SK-N-MC (cell line): ENCODE data around the gene CTDSP2.
A peak's percentile ranks its signal among the peaks of the same experiment; 100 is the strongest.
"Not testable (repeated sequence)": the region's sequence is repeated elsewhere in the genome, so short reads cannot be mapped to it uniquely, and the experiment has no call there.

Source experiments
- DNase-seq: peaks from one replicate; pipeline ENCODE4 v3.0.0-alpha.2; 2011; ENCODE audit warnings: low read depth, low spot score
- H3K27ac ChIP-seq: fragments of 200-600 bp; sonication (generic); 2 replicates; pipeline ENCODE4 v1.5.1; 2016; ENCODE audit warnings: mixed run types
- H3K36me3 ChIP-seq: fragments of 200-600 bp; sonication (generic); 2 replicates; pipeline ENCODE4 v1.6.1; 2017; ENCODE audit warnings: antibody characterized with exemption, low read length, mixed read lengths; ENCODE audit not compliant: insufficient read depth
- H3K4me3 ChIP-seq: fragments of 200-600 bp; sonication (generic); 2 replicates; pipeline ENCODE4 v1.5.1; 2016
- H3K9ac ChIP-seq: fragments of 200-600 bp; sonication (generic); 2 replicates; pipeline ENCODE4 v1.8.0; 2017; ENCODE audit warnings: mixed run types, mixed read lengths; ENCODE audit not compliant: insufficient read length
- H3K9me3 ChIP-seq: fragments of 200-600 bp; sonication (generic); 2 replicates; pipeline ENCODE4 v1.6.1; 2017; ENCODE audit warnings: low read depth, mild to moderate bottlenecking, antibody characterized with exemption, low read length, moderate library complexity, mixed read lengths
- EZH2 ChIP-seq: fragments of 200-600 bp; sonication (generic); IDR thresholded peaks from one replicate; pipeline ENCODE4 v1.6.1; 2017; ENCODE audit warnings: antibody characterized with exemption
- FOXP2 ChIP-seq: optimal IDR thresholded peaks from 2 replicates; pipeline ENCODE3; 2011; ENCODE audit warnings: mild to moderate bottlenecking, moderate library complexity; ENCODE audit not compliant: insufficient read depth; ENCODE audit errors: extremely low read length, control extremely low read depth
- POLR2AphosphoS5 ChIP-seq: IDR thresholded peaks from 2 replicates; pipeline ENCODE4 v1.6.1; 2012; ENCODE audit warnings: mild to moderate bottlenecking, low read depth, low read length, borderline replicate concordance

The CTDSP2 gene

DNA sequence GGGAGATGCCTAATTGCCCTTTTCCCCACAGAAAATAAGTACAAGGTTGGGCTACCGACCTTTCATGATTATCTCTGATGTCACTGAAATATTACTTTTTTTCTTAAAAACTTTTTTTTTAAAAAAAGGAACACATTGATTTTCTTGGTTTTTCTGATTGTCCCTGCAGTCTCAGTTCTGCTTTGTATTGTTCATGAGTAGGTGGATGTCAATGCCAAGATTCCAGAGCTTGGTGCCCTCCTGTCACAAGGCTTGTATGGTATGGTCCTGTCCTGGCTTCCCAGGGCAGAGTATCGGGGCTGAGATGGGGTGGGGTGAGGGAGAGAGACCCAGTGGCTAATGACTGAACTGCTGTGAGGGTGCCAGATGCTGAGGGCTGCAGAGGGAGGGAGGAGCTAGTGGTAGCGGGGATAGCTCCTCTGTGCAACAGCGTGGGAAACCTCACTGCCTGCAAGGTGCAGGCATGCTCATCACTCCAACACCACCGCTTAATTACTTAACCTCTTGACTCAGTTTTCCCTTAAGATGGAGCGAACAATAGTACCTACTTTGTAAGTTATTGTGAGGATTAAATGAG lies 4.4 kb upstream of the CTDSP2 start:
- H3K4me3 ChIP-seq, result no peak overlapping the region

DNA sequence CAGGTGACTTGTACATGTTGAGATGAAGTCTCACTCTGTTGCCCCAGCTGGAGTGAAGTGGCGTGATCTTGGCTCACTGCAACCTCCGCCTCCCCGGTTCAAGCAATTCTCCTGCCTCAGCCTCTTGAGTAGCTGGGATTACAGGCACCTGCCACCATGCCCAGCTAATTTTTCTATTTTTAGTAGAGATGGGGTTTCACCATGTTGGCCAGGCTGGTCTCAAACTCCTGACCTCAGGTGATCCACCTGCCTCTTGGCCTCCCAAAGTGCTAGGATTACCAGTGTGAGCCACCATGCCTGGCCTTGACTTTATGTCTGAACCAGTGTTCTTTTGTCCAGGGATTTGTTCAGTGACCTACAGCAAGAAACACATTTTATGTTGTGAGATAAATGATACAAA lies 2.9 kb upstream of the CTDSP2 start:
- not testable (repeated sequence) for H3K9ac ChIP-seq, H3K36me3 ChIP-seq, H3K4me3 ChIP-seq, H3K9me3 ChIP-seq, H3K27ac ChIP-seq, DNase-seq

More for the DNA sequence above, 4.4 kb upstream of the CTDSP2 start:
- DNase-seq, result no peak
- Histone ChIP-seq H3K9me3 (no peaks in the 10 kb centered on the region), H3K36me3 (no peaks in the 10 kb centered on the region), H3K27ac (no peak overlapping the region), H3K9ac (no peak overlapping the region)
- TF ChIP-seq FOXP2 (no peak), POLR2AphosphoS5 (no peak), EZH2 (no peak)

DNA sequence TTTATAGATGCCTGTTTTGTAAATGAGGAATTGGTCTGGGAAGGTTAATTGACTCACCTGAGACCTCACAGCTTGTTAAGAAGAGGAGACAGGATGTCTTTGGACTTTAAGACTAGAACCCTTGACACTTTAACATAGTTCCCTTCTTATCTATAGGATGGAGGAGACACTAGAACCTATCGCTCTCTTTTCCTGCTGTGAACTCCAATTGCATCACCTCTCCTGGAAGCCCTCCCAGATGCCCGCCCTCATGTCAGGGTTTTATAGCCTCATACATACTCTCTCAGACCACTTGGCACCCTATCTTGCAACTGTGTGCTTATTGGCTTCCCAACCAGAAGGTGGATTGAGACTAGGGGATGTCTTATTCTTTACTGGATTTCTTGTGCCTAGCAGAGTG lies 2.5 kb upstream of the CTDSP2 start:
- DNase-seq, result no peak
- Histone ChIP-seq H3K9me3 (no peaks in the 10 kb centered on the region), H3K36me3 (no peaks in the 10 kb centered on the region), H3K4me3 (no peak overlapping the region), H3K9ac (no peak overlapping the region), H3K27ac (no peak overlapping the region)
- no peak for TF ChIP-seq EZH2
- no peak for TF ChIP-seq POLR2AphosphoS5
- no peak for TF ChIP-seq FOXP2

DNA sequence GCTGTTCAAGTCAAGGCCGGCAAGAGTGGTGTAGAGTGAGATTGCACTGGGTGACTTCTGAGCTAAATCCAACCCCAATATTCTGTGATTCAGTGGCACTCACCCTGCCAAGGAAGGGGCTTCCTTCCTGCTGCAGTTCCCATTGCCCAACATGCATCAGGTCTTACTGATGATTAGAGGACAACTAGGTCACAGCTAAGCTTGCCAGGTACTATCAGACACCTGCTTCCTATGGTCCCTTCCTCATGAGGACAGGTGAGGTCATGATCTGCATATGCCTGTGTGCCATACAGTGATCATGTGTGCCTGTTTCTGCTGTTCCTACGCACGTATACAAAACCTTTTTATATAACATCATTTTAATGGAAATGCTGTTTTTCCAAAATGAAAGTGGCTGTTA lies 1.7 kb upstream of the CTDSP2 start:
- TF ChIP-seq FOXP2, result no peak
- TF ChIP-seq POLR2AphosphoS5, result no peak
- TF ChIP-seq EZH2, result no peak
- Histone ChIP-seq H3K36me3 (no peaks in the 10 kb centered on the region), H3K9me3 (no peaks in the 10 kb centered on the region), H3K27ac (no peak overlapping the region), H3K4me3 (no peak overlapping the region), H3K9ac (no peak overlapping the region)
- no peak for DNase-seq

DNA sequence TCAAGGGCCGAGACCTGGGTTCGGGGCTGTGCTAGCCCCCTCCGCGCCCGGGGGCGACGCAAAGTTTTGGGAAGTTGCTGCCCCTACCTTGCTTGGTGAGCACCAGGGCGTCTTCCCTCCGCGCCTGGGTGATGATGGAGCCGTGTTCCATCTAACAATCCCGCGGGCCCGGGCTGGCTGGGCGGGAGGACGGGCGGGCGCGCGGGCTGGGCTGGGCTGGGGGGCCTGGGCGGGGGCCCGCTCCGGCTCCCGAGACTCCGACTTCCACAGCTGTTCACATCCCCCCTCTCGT lies 298 bp downstream of the CTDSP2 start:
- Histone ChIP-seq H3K9me3 (no peaks in the 10 kb centered on the region), H3K4me3 (peak overlapping the region; percentile 97), H3K27ac (peak overlapping the region; percentile 92), H3K9ac (peak overlapping the region; percentile 90), H3K36me3 (no peaks in the 10 kb centered on the region)
- TF ChIP-seq EZH2 (no peak), POLR2AphosphoS5 (no peak), FOXP2 (no peak)
- no peak for DNase-seq

DNA sequence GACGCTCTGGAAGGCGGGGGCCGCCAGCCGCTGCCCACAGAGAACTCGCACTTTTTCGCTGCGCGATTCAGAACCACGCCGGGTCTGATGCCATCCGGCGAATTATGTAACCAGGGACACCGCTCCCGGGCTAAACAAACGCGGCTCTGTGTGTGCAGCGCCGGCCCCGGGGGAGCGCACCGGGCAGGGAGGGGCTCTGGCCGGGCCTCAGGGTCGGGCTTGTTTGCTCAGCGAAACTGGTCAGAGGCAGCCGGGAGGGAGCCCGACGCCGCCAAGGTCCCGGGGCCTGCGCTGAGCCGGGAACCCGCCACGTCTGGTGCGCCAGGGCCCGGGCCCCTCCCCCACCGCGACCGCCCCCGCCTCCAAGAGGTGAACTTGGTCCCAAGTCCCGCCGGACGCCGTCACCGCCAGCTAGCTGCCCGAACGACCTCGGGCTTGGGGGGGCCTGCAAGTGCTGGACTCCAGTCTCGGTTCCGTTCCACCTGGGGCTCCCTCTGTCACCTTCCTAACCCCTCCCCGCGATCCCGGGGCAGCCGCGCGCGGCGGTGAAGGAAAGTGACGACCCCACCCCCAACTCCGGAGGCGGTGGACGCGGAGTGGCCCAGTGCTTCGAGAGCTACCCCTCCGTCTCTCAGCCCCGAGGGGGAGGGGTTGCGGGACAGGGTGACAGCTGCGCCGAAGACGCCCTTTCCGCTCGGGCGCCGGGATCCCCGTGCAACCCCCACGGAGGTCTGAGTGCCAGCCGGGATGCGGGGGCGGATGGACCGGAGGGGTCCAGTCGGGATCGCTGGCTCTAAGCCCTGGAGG lies 848 bp downstream of the CTDSP2 start:
- TF ChIP-seq FOXP2 (no peak), POLR2AphosphoS5 (no peak), EZH2 (no peak)
- H3K4me3 ChIP-seq, result peak overlapping the region; percentile 97
- H3K9ac ChIP-seq, result peak overlapping the region; percentile 90
- H3K9me3 ChIP-seq, result no peaks in the 10 kb centered on the region
- peak overlapping the region; percentile 92 for H3K27ac ChIP-seq
- no peak for DNase-seq
- H3K36me3 ChIP-seq, result no peaks in the 10 kb centered on the region

DNA sequence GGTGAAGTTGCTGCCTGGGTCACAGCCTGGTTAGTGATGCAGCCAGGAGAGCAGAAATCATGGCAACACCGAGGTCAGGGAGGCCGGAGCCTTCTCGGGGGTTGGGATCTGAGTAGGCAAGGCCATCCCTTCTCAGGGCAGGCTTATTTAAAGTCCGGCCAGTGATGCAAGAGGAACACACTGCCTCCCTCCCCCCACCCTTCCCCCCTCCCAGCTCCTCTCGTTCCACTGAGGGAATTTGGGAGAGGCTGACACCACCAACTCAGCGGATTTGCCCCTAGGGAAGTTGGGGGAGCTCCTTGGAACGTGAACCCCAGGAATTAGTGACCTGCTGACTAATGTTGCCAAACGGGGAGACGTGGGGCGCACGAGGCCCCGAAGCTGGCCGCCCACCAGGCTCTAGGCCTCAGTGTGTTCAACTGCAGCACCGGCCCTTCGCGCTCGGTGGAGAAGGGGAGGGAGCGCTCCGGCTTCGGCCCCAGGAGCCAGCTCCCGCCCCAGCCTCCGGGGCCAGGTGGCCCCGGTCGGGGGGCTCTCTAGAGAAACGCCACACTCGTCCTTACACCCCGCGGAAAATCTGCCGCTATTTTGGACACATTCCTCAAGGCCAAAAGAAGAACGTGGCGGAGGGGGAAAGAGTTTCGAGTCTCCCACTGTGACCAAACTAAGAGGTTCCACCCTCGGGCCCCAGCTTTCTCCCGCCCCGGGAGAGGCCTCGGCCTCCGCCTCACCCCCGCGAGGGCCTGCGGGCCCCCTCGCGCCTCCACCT lies 1.6 kb downstream of the CTDSP2 start:
- no peaks in the 10 kb centered on the region for H3K36me3 ChIP-seq
- peak overlapping the region; percentile 90 for H3K9ac ChIP-seq

DNA sequence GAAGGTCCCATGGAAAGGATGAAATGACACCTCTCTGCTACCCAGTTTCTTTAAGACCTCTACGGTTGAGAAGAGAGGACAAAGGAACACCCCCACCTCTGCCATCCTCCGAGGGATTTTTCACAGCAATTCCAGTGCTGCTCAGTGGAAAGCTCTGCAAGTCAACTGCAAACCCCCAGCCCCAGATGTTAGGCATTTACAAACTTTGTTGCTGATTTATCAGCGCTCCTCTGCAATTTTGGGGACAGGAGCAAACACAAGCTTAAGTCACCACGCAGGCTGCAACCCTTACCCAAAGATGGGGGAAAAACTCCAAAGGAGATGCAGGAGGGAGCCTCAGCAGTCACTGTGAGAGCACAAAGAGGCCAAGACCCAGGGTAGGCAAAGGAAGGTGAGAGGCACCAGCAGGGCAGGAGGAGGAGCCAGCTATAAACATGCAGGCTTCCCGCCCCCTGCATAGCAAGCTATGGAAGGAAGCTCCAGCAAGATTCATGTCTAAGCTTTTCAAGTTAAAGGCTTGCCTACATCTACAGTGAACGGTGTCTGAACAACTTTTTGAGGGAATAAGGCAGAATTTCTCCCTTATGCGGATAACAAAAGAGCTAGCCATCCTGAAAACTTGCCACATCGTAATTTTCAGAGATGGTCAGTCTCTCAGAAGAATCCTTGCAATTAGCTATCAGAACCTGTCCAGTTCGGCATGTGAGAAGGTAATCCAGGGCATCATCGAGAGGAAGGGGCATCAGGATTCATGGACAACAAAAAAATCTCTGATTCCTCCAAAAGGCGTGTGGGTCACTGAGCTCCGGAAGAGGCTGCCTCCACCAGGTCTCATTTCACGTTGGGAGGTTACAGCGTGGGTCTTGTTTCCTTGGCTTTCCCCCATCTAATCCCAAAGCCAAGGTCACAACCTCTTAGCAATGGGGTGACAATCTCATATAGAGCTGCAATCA lies 3.9 kb downstream of the CTDSP2 start:
- Histone ChIP-seq H3K36me3 (no peaks in the 10 kb centered on the region), H3K9me3 (no peaks in the 10 kb centered on the region), H3K4me3 (peak overlapping the region; percentile 52), H3K27ac (0 out of 2 replicates have a peak overlapping the region, but pooled peaks have one; percentile 38), H3K9ac (no peak overlapping the region)
- no peak for DNase-seq
- TF ChIP-seq POLR2AphosphoS5, result no peak
- no peak for TF ChIP-seq FOXP2
- no peak for TF ChIP-seq EZH2

More for the DNA sequence above, 1.6 kb downstream of the CTDSP2 start:
- no peak for DNase-seq
- H3K27ac ChIP-seq, result peak overlapping the region; percentile 74
- H3K4me3 ChIP-seq, result peak overlapping the region; percentile 97
- H3K9me3 ChIP-seq, result no peaks in the 10 kb centered on the region
- TF ChIP-seq POLR2AphosphoS5 (no peak), EZH2 (no peak), FOXP2 (no peak)
